ENCODE data around the gene GRAMD1A.

- TF ChIP-seq, protein P1, sequence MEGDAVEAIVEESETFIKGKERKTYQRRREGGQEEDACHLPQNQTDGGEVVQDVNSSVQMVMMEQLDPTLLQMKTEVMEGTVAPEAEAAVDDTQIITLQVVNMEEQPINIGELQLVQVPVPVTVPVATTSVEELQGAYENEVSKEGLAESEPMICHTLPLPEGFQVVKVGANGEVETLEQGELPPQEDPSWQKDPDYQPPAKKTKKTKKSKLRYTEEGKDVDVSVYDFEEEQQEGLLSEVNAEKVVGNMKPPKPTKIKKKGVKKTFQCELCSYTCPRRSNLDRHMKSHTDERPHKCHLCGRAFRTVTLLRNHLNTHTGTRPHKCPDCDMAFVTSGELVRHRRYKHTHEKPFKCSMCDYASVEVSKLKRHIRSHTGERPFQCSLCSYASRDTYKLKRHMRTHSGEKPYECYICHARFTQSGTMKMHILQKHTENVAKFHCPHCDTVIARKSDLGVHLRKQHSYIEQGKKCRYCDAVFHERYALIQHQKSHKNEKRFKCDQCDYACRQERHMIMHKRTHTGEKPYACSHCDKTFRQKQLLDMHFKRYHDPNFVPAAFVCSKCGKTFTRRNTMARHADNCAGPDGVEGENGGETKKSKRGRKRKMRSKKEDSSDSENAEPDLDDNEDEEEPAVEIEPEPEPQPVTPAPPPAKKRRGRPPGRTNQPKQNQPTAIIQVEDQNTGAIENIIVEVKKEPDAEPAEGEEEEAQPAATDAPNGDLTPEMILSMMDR (IDR thresholded peaks at IDR 0.05), result no peak
- TF ChIP-seq TCF12 (IDR thresholded peaks at IDR 0.05), result no peak
Measured at GRCh38 chr19:35008891-35009341, 8.8 kb downstream of the GRAMD1A start.

Data from SK-N-SH (cell line).